Panc1 (cell line): ENCODE results near the gene ARID5B. TPM values are rescaled to one million over a fixed set of nuclear protein-coding genes. Genes with fewer than 3 reads are reported as not detected.

ENCODE experiments used
- ATAC-seq: fragments of 200-7000 bp; cut with Tn5 transposase; 2 replicates; pipeline ENCODE4 v1.9.1; 2020; ENCODE audit warnings: mild to moderate bottlenecking, moderate library complexity
- BruUV-seq: library from RNA; stranded (reverse); fragments of 400-500 nt; replicated peaks from 2 replicates; lab custom pipeline; 2021; lab: Mats Ljungman, UMichigan
- CTCF ChIA-PET: fragments of 300-600 bp; sonication (Branson Sonifier 250); formaldehyde crosslinking; loops from one replicate; lab custom pipeline; 2022; ENCODE audit warnings: antibody characterized with exemption; lab: Charles Lee
- POLR2A ChIA-PET: fragments of 300-600 bp; sonication (Branson Sonifier 250); formaldehyde crosslinking; loops from one replicate; lab custom pipeline; 2022; ENCODE audit warnings: antibody characterized with exemption; lab: Charles Lee
- DNase-seq: peaks from one replicate; pipeline ENCODE4 v3.0.0-alpha.2; 2010; ENCODE audit warnings: low read depth, low spot score
- H3K27ac ChIP-seq: 2 replicates; pipeline ENCODE4 v1.5.1; 2011; ENCODE audit warnings: mild to moderate bottlenecking, low read length, inconsistent platforms
- H3K27me3 ChIP-seq: fragments of 200-500 bp; sonication (Bioruptor generic); 2 replicates; pipeline ENCODE4 v1.6.0; 2014; ENCODE audit warnings: low read length, inconsistent platforms; ENCODE audit not compliant: control insufficient read depth, insufficient read depth
- H3K36me3 ChIP-seq: fragments of 200-500 bp; sonication (Bioruptor generic); 2 replicates; pipeline ENCODE4 v1.5.1; 2014; ENCODE audit warnings: inconsistent platforms, mild to moderate bottlenecking, low read length, moderate library complexity; ENCODE audit not compliant: control insufficient read depth, insufficient read depth
- H3K4me1 ChIP-seq: 2 replicates; pipeline ENCODE4 v1.5.1; 2011; ENCODE audit warnings: inconsistent platforms, mild to moderate bottlenecking, low read length, moderate library complexity; ENCODE audit not compliant: control insufficient read depth, insufficient read depth
- H3K4me3 ChIP-seq, 2 experiments: 2 replicates each; pipeline ENCODE4 v1.5.1; 2011 to 2012; ENCODE audit warnings: low read depth in 2 of 2, low read length in 2 of 2, mild to moderate bottlenecking in 2 of 2, inconsistent platforms in 1 of 2, moderate library complexity in 1 of 2
- H3K9me3 ChIP-seq: fragments of 200-500 bp; sonication (Bioruptor generic); 2 replicates; pipeline ENCODE4 v1.5.1; 2014; ENCODE audit warnings: low read depth, mild to moderate bottlenecking, inconsistent platforms, low read length, moderate library complexity; ENCODE audit not compliant: control insufficient read depth, insufficient read depth
- CTCF ChIP-seq: fragments of 450-650 bp; IDR thresholded peaks from 2 replicates; pipeline ENCODE4 v1.5.1; 2017; ENCODE audit warnings: mild to moderate bottlenecking
- POLR2AphosphoS5 ChIP-seq: IDR thresholded peaks from 2 replicates; pipeline ENCODE4 v1.6.1; 2012; ENCODE audit warnings: mild to moderate bottlenecking, low read depth, low read length, moderate library complexity
- REST ChIP-seq, 2 experiments: IDR thresholded peaks; 2 replicates each; pipeline ENCODE4 v1.6.1; 2011 to 2012; ENCODE audit warnings: low read depth in 2 of 2, control low read depth in 1 of 2, low read length in 1 of 2, mild to moderate bottlenecking in 1 of 2, moderate library complexity in 1 of 2; ENCODE audit not compliant: insufficient read depth in 1 of 2
- SIN3A ChIP-seq: IDR thresholded peaks from 2 replicates; pipeline ENCODE4 v1.6.1; 2012; ENCODE audit warnings: low read depth, mild to moderate bottlenecking, low read length, moderate library complexity, borderline replicate concordance; ENCODE audit not compliant: insufficient read depth
- TCF7L2 ChIP-seq: IDR thresholded peaks from 2 replicates; pipeline ENCODE4 v1.6.1; 2011; ENCODE audit warnings: mild to moderate bottlenecking, low read depth, low read length, inconsistent platforms
- in situ Hi-C: cut with HindIII; loops from 2 replicates; pipeline ENCODE4 v1.10.0; 2016; ENCODE audit warnings: low sequenced_read_pairs, low pct_unique_long_range_greater_than_20kb
- intact Hi-C: fragments of 100-400 bp; cut with micrococcal nuclease; formaldehyde crosslinking; loops from one replicate; pipeline ENCODE4 v1.10.0; 2022; ENCODE audit not compliant: unreplicated experiment
- total RNA-seq: library from RNA; stranded (reverse); gene quantifications from one replicate; pipeline ENCODE4 v1.2.1, GENCODE V29; 2021; ENCODE audit not compliant: unreplicated experiment

ARID5B gene
- total RNA-seq, 1 experiment from 2014 or later, result 22.7 TPM

GRCh38 chr10:62016623-62017490 is 115.4 kb downstream of the ARID5B start:
- Histone ChIP-seq H3K36me3 (no peaks in the 10 kb centered on the region), H3K27me3 (no peaks in the 10 kb centered on the region), H3K9me3 (no peaks in the 10 kb centered on the region), H3K4me1 (peaks cover 50% of the 10 kb centered on the region), H3K27ac (peak overlapping the region; percentile 62), H3K4me3 (no peak overlapping the region)
- TF ChIP-seq REST (IDR thresholded peaks at IDR 0.05; ENCODE audit: insufficient read depth in 1 of 2, low read depth in 2 of 2, low read length in 1 of 2) (no peak), TCF7L2 (no peak), SIN3A (no peak)
- DNase-seq (no peak), ATAC-seq (no peak)
- no TSS peak for BruUV-seq
- in situ Hi-C loops (no loop called here), intact Hi-C loops (no loop called here)
- POLR2A ChIA-PET, result interaction anchor here (0.7 kb wide), 1 partner anchor 45 kb away, joined by 6 read pairs; no protein-coding TSS in a partner anchor
- CTCF ChIA-PET, result no interaction called here

- ATAC-seq (no peak), DNase-seq (no peak)
- no peak for TF ChIP-seq SIN3A
- TF ChIP-seq TCF7L2, result no peak
- no peak for TF ChIP-seq REST (IDR thresholded peaks at IDR 0.05; ENCODE audit: insufficient read depth in 1 of 2, low read depth in 2 of 2, low read length in 1 of 2)
- TF ChIP-seq POLR2AphosphoS5, result no peak
- TF ChIP-seq CTCF, result no peak
- CTCF ChIA-PET, result no interaction called here
- BruUV-seq, result no TSS peak
- Histone ChIP-seq H3K36me3 (no peaks in the 10 kb centered on the region), H3K27me3 (no peaks in the 10 kb centered on the region), H3K9me3 (no peaks in the 10 kb centered on the region), H3K27ac (no peak overlapping the region), H3K4me1 (peaks cover 50% of the 10 kb centered on the region), H3K4me3 (no peak overlapping the region)
- in situ Hi-C loops, result no loop called here
- intact Hi-C loops, result no loop called here
- POLR2A ChIA-PET, result interaction anchor here (0.7 kb wide), 1 partner anchor 44 kb away, joined by 6 read pairs; no protein-coding TSS in a partner anchor
Observed at GRCh38 chr10:62017491-62017870, 116.0 kb downstream of the ARID5B start.
